Fibroblast of skin of abdomen (primary cell): ENCODE measurements around the gene KIF25. TPM values are rescaled to one million over a fixed set of nuclear protein-coding genes. Genes with fewer than 3 reads are reported as not detected.

Experiments used
- DNase-seq: peaks from one replicate; pipeline ENCODE4 v3.0.0-alpha.2; 2013
- polyA plus RNA-seq, 2 experiments: library from polyadenylated mRNA; unstranded; fragments of 120-200 nt; gene quantifications; one replicate each; pipeline ENCODE4 v1.2.1, GENCODE V29; 2013; ENCODE audit not compliant: insufficient read length in 2 of 2

The KIF25 gene
- 0.09 TPM for polyA plus RNA-seq (2013, experiment 1 of 2; ENCODE audit: insufficient read length)
- 0.17 TPM for polyA plus RNA-seq (2013, experiment 2 of 2; ENCODE audit: insufficient read length)

GRCh38 chr6:167997642-167998041 is at the start of gene KIF25:
Gene KIF25 (plus strand): TSS chr6:167997671. CDS start chr6:168029586, 31,915 bp downstream.
- DNase-seq, result no peak

- no peak for DNase-seq
Measured at GRCh38 chr6:167947716-167948115, 49.8 kb upstream of the KIF25 start.

- no peak for DNase-seq
Measured at GRCh38 chr6:167948716-167949115, 48.8 kb upstream of the KIF25 start.

- DNase-seq, result peak; percentile 46
Measured at GRCh38 chr6:167949121-167949684, 48.3 kb upstream of the KIF25 start.

GRCh38 chr6:167951781-167952511 is 45.5 kb upstream of the KIF25 start:
- DNase-seq, result no peak

GRCh38 chr6:167952512-167952859 is 45.0 kb upstream of the KIF25 start:
- DNase-seq, result no peak

- DNase-seq, result no peak
Measured at GRCh38 chr6:167953551-167953950, 43.9 kb upstream of the KIF25 start.

GRCh38 chr6:167954151-167954550 is 43.3 kb upstream of the KIF25 start:
- DNase-seq, result no peak

GRCh38 chr6:167956491-167956890 is 41.0 kb upstream of the KIF25 start:
- DNase-seq, result no peak

GRCh38 chr6:167956983-167957492 is 40.4 kb upstream of the KIF25 start:
- DNase-seq, result no peak

GRCh38 chr6:167957626-167958025 is 39.8 kb upstream of the KIF25 start:
- DNase-seq, result no peak

- no peak for DNase-seq
Measured at GRCh38 chr6:167960579-167960978, 36.9 kb upstream of the KIF25 start.

GRCh38 chr6:167962711-167963110 is 34.8 kb upstream of the KIF25 start:
- DNase-seq, result no peak

- DNase-seq, result no peak
Measured at GRCh38 chr6:167963589-167964057, 33.8 kb upstream of the KIF25 start.

GRCh38 chr6:167965592-167966539 is 31.6 kb upstream of the KIF25 start:
- DNase-seq, result no peak

- DNase-seq, result no peak
Measured at GRCh38 chr6:167966540-167966905, 30.9 kb upstream of the KIF25 start.

GRCh38 chr6:167968091-167968490 is 29.4 kb upstream of the KIF25 start:
- DNase-seq, result no peak

- DNase-seq, result no peak
Measured at GRCh38 chr6:167970230-167970629, 27.2 kb upstream of the KIF25 start.

GRCh38 chr6:167972193-167972592 is 25.3 kb upstream of the KIF25 start:
- no peak for DNase-seq

- DNase-seq, result no peak
Measured at GRCh38 chr6:167973148-167973885, 24.2 kb upstream of the KIF25 start.

GRCh38 chr6:167974640-167975344 is 22.7 kb upstream of the KIF25 start:
- peak; percentile 7 for DNase-seq

GRCh38 chr6:167975458-167975857 is 22.0 kb upstream of the KIF25 start:
- DNase-seq, result no peak
